Neural crest cell (in vitro differentiated cells): ENCODE data around the gene SLIT3. TPM values are rescaled to one million over a fixed set of nuclear protein-coding genes. Genes with fewer than 3 reads are reported as not detected.

Source experiments
- DNase-seq: peaks from one replicate; pipeline ENCODE4 v3.0.0; 2021; ENCODE audit warnings: low read depth, mixed read lengths, low spot score
- H3K27ac Mint-ChIP-seq: one replicate; pipeline ENCODE4 v1.8.0; 2021; ENCODE audit warnings: mild to moderate bottlenecking, mixed read lengths; ENCODE audit not compliant: unreplicated experiment
- H3K27me3 Mint-ChIP-seq: 2 replicates; pipeline ENCODE4 v1.8.0; 2021; ENCODE audit warnings: low read depth, mild to moderate bottlenecking, mixed read lengths
- H3K36me3 Mint-ChIP-seq: 2 replicates; pipeline ENCODE4 v1.8.0; 2021; ENCODE audit warnings: low read depth, mild to moderate bottlenecking, mixed read lengths
- H3K4me1 Mint-ChIP-seq: 2 replicates; pipeline ENCODE4 v1.8.0; 2021; ENCODE audit warnings: mixed read lengths
- H3K4me3 Mint-ChIP-seq: one replicate; pipeline ENCODE4 v1.8.0; 2021; ENCODE audit warnings: mild to moderate bottlenecking, mixed read lengths
- H3K9me3 Mint-ChIP-seq: 2 replicates; pipeline ENCODE4 v1.8.0; 2021; ENCODE audit warnings: mixed read lengths
- CTCF ChIP-seq: fragments of 200-600 bp; sonication (generic); conservative IDR thresholded peaks from 2 replicates; pipeline ENCODE4 v1.5.0; 2021; ENCODE audit warnings: antibody characterized with exemption, mild to moderate bottlenecking
- total RNA-seq: library from RNA; stranded (reverse); gene quantifications from 2 replicates; pipeline ENCODE4 v1.2.1, GENCODE V29; 2021

SLIT3 gene
- total RNA-seq, 1 donor from 2014 or later: 13.3 TPM

DNA sequence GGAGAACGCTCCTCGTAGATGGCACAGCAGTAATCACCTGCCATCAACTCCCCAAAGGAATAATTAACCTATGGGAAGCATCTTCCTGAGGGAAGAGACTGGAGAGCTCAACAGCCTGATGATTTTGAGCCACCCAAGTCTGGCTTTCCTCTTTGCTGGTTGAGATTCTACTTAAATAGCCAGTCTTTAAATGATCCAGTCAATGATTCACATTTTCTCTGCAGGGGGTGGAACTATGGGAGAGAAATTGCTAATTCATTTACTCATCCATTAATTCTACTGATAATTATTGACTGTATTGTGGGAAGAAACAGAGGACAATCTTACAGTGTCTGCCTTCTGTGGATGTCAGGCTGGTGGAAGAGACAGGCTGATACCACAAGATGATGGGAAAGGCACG lies 366.8 kb downstream of the SLIT3 start:
- no peak overlapping the region for H3K4me3 Mint-ChIP-seq
- peaks cover 3% of the 10 kb centered on the region for H3K4me1 Mint-ChIP-seq
- H3K27ac Mint-ChIP-seq: no peak overlapping the region
- TF ChIP-seq CTCF: no peak
- no peaks in the 10 kb centered on the region for H3K9me3 Mint-ChIP-seq
- H3K36me3 Mint-ChIP-seq: no peaks in the 10 kb centered on the region
- no peak for DNase-seq
- H3K27me3 Mint-ChIP-seq: no peaks in the 10 kb centered on the region

GRCh38 chr5:168932400-168933189 lies 368.3 kb downstream of the SLIT3 start:
- Mint-ChIP-seq H3K27ac (no peak overlapping the region), H3K27me3 (peaks cover 3% of the 10 kb centered on the region), H3K4me3 (no peak overlapping the region), H3K36me3 (no peaks in the 10 kb centered on the region), H3K4me1 (no peaks in the 10 kb centered on the region), H3K9me3 (no peaks in the 10 kb centered on the region)
- no peak for TF ChIP-seq CTCF
- DNase-seq: no peak

DNA sequence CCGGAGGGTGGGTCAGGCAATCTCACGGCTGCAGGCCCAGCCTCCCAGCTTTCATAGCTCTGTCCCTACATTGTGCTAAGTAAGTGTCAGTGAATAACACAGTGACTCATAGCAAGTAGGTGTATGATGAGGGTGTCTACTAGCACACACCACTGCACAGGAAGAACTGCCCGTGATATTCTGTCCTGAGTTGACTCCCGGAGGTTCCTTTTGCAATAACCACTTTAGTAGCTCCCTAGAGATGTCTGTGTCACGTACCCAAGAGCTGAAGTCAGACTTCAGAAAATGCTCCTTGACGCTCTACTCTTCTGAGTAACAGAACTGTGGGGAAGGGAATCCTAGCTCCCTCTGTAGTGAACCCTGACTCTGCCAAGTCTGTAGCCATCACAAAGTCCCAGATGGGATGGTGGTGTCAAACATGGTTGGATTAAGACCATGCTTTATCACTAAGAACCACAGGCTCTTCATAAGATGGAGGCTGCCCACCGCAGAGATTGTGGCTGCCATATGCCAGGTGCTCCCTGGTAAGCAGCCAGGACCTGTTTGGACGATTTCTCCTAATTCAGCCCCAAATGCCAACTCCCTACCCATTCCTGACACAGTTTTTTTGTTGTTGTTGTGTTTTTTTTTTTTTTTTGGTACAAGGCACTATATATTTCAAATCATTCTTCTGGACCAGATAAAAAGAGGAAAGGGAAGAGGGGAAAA lies 369.1 kb downstream of the SLIT3 start:
- Mint-ChIP-seq H3K4me3 (no peak overlapping the region), H3K36me3 (no peaks in the 10 kb centered on the region), H3K4me1 (no peaks in the 10 kb centered on the region), H3K9me3 (no peaks in the 10 kb centered on the region), H3K27me3 (peaks cover 8% of the 10 kb centered on the region), H3K27ac (no peak overlapping the region)
- DNase-seq: no peak
- TF ChIP-seq CTCF: no peak

GRCh38 chr5:168929656-168930055 lies 371.3 kb downstream of the SLIT3 start:
- no peaks in the 10 kb centered on the region for H3K36me3 Mint-ChIP-seq
- TF ChIP-seq CTCF: no peak
- DNase-seq: no peak
- no peaks in the 10 kb centered on the region for H3K9me3 Mint-ChIP-seq
- no peak overlapping the region for H3K4me3 Mint-ChIP-seq
- no peaks in the 10 kb centered on the region for H3K4me1 Mint-ChIP-seq
- peaks cover 13% of the 10 kb centered on the region for H3K27me3 Mint-ChIP-seq
- H3K27ac Mint-ChIP-seq: no peak overlapping the region

DNA sequence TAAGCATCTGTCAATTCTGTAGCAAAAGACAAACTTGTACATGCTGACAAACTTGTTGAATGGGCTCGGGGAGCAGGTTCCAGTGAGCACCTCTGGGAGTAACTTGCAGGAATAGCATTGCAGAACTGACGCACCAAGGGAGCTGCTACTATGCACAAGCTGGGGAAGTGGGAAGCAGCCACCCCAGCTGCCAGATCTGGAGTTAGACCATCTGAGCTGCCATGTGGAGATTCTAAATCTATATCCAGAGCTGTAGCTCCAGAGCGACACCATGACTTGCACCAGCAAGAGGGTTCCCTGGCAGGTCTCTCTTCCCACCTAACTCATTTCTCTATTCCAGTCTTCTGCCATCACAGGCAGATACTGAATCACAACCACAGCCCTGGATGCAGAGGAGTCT lies 375.8 kb downstream of the SLIT3 start:
- TF ChIP-seq CTCF: no peak
- Mint-ChIP-seq H3K36me3 (no peaks in the 10 kb centered on the region), H3K4me3 (no peak overlapping the region), H3K9me3 (no peaks in the 10 kb centered on the region), H3K4me1 (peaks cover 8% of the 10 kb centered on the region), H3K27ac (no peak overlapping the region), H3K27me3 (peaks cover 39% of the 10 kb centered on the region)
- no peak for DNase-seq
